GM19438 (cell line): Measurements from ENCODE around the gene CWC27.

Experiments
- ATAC-seq: cut with Tn5 transposase; IDR thresholded peaks from one replicate; pipeline ENCODE4 v1.9.1; 2021; ENCODE audit warnings: low read depth; ENCODE audit not compliant: unreplicated experiment

CWC27 gene

DNA sequence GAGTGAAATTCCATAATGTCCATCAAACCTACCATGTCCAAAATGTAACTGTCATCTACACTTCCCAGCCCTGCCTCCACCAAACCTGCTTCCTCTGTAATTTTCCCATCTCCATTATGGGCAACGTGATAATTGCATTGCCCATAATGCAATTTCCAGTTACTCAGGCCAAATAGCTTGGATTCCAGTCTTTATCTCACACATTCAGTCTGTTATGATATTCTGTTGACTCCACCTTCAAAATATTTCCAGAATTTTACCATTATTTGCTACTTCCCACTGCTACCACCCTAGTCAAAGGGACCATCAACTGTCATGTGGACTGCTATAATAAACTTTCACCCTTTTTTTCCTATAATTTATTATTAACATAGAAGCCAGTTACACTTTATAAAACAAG lies 256.0 kb downstream of the CWC27 start:
- no peak for ATAC-seq

- ATAC-seq, result no peak
These were observed 258.3 kb downstream of the CWC27 start for GRCh38 chr5:65026816-65027548.

GRCh38 chr5:65029178-65029577 lies 260.4 kb downstream of the CWC27 start:
- no peak for ATAC-seq

- no peak for ATAC-seq
These were observed 261.3 kb downstream of the CWC27 start for GRCh38 chr5:65030056-65030455.

- no peak for ATAC-seq
These were observed 263.5 kb downstream of the CWC27 start for GRCh38 chr5:65032250-65032649.

- no peak for ATAC-seq
These were observed 265.5 kb downstream of the CWC27 start for GRCh38 chr5:65034029-65034812.

GRCh38 chr5:65034813-65035209 lies 266.1 kb downstream of the CWC27 start:
- no peak for ATAC-seq

- ATAC-seq, result peak; percentile 85
These were observed 266.8 kb downstream of the CWC27 start for GRCh38 chr5:65035211-65036206.

GRCh38 chr5:65037831-65038815 lies 269.4 kb downstream of the CWC27 start:
- ATAC-seq, result no peak

DNA sequence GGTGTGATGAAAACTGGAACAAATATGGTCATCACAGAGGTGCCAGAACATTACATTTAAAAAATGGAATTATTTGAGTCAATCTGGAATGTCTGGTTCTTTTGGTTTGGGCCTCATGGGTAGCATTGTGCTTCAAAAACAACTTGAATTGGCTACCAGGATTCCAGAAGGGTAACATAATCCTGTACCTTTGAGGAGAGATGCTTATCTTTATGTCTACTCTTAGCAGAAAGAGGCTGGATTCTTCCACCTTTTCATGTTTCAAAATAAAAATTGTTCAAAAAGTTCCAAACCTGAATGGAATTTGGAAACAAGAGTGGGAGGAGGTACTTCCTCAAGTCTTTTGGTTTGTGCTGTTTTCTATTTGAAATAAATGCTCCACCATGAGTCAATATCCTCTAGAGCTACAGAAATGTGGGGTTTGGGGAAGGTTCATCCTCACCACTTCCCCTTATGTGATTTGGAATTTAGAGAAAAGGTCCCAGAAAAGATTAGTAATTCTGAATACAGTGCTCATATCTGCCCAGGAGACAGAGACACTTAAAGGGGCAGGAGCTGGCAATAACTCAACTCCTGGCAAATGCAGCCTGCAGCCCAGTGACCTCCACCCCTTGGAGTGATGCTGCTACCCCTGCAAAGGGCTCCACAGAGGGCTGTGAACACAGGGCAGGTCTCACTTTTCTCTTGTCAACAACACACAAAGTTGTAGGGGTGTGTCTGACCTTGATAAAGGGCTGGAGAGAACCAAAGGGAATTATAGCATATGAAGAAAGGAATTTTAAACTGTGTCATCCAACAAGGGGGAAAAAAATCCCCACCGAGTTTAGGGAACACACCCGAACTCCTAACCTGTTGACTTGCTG lies 272.8 kb downstream of the CWC27 start:
- no peak for ATAC-seq

DNA sequence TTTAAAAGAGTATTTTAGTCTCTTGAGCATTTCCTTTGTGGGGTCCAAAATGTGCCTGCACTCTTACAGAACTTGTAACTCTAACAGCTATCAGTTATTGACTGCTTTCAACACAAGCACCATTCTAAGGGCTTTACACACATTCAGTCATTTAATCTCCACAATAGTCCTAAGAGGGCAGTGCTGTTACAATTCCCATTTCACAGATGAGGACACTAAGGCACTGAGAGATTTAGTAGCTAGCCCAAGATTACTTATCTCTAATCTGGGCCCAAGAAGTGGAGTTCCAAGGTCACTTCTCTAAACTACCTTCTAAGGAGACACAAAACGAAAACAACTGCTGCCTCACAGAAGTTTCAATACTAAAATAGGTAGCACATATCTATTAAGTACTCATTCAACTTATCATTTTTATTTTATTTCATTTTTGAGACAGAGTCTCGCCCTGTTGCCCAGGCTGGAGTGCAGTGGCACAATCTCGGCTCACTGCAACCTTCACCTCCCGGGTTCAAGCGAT lies 275.2 kb downstream of the CWC27 start:
- no peak for ATAC-seq

DNA sequence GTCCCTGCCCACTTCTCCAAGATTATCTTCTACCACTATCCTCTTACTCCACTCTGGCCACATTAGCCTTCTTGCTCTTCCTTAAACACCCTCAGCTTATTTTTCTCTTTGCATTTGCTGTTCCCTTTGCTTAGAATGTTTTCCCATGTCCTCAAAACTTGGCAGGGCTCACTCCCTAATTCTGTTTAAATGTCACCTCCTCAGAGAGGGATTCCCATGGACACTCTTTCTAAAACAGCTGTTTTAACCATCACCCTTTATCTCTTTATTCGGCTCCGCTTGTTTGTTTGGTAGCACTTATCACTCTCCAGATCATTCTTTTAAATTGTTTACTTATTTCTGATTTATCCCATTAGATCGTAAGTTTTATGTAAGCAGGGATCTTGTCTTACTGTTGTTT lies 278.5 kb downstream of the CWC27 start:
- ATAC-seq, result no peak

GRCh38 chr5:65047948-65048690 lies 279.4 kb downstream of the CWC27 start:
- no peak for ATAC-seq

- ATAC-seq, result no peak
These were observed 281.4 kb downstream of the CWC27 start for GRCh38 chr5:65050140-65050539.

GRCh38 chr5:65050826-65051498 lies 282.2 kb downstream of the CWC27 start:
- ATAC-seq, result no peak

DNA sequence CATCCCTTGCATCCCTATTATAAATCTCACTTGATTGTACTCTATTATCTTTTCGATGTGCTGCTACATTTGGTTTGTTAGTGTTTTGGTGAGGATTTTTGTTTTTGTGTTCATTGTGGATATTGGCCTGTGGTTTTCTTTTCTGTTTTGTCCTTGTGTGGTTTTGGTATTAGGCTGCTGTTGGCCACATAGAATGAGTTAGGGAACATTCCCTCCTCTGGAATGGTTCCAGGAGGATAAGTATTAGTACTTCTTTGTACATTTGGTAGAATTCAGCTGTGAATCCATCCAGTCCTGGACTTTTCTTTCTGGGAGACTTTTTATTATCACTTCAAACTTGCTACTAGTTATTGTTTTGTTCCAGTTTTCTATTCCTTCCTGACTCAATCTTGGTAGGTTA lies 287.2 kb downstream of the CWC27 start:
- no peak for ATAC-seq
